GM23248 (cell line): ENCODE data around the gene BCL11B. TPM values are rescaled to one million over a fixed set of nuclear protein-coding genes. Genes with fewer than 3 reads are reported as not detected.

Experiments used
- DNase-seq: peaks from one replicate; pipeline ENCODE4 v3.0.0-alpha.2; 2015
- H2AFZ ChIP-seq: fragments of 200-600 bp; sonication (generic); 2 replicates; pipeline ENCODE4 v1.6.1; 2016; ENCODE audit warnings: antibody characterized with exemption
- H3F3A ChIP-seq: fragments of 200-600 bp; sonication (generic); 2 replicates; pipeline ENCODE4 v1.6.1; 2016; ENCODE audit warnings: mild to moderate bottlenecking, antibody characterized with exemption, mixed run types; ENCODE audit not compliant: insufficient read depth
- H3K27ac ChIP-seq: fragments of 200-600 bp; sonication (generic); 2 replicates; pipeline ENCODE4 v1.5.1; 2016; ENCODE audit warnings: mild to moderate bottlenecking
- H3K27me3 ChIP-seq: fragments of 200-600 bp; sonication (generic); replicated peaks from 2 replicates; pipeline ENCODE4 v1.6.1; 2016; ENCODE audit warnings: mild to moderate bottlenecking; ENCODE audit not compliant: insufficient read depth
- H3K36me3 ChIP-seq: fragments of 200-600 bp; sonication (generic); 2 replicates; pipeline ENCODE4 v1.6.1; 2016; ENCODE audit warnings: low read depth, mild to moderate bottlenecking
- H3K4me1 ChIP-seq: fragments of 200-600 bp; sonication (generic); 2 replicates; pipeline ENCODE4 v1.6.1; 2016; ENCODE audit warnings: mild to moderate bottlenecking; ENCODE audit not compliant: insufficient read depth
- H3K4me2 ChIP-seq: fragments of 200-600 bp; sonication (generic); one replicate; pipeline ENCODE4 v1.6.1; 2016; ENCODE audit warnings: mild to moderate bottlenecking; ENCODE audit not compliant: unreplicated experiment
- H3K4me3 ChIP-seq: fragments of 200-600 bp; sonication (generic); 2 replicates; pipeline ENCODE4 v1.5.1; 2016; ENCODE audit warnings: mild to moderate bottlenecking
- H3K79me2 ChIP-seq: fragments of 200-600 bp; sonication (generic); 2 replicates; pipeline ENCODE4 v1.6.1; 2016; ENCODE audit warnings: mild to moderate bottlenecking; ENCODE audit not compliant: insufficient read depth
- H3K9ac ChIP-seq: fragments of 200-600 bp; sonication (generic); 2 replicates; pipeline ENCODE4 v1.6.1; 2016; ENCODE audit warnings: mild to moderate bottlenecking
- H3K9me2 ChIP-seq: fragments of 200-600 bp; sonication (generic); 2 replicates; pipeline ENCODE4 v1.6.1; 2016; ENCODE audit warnings: mixed run types, mild to moderate bottlenecking, moderate library complexity; ENCODE audit not compliant: insufficient read depth
- H3K9me3 ChIP-seq: fragments of 200-600 bp; sonication (generic); one replicate; pipeline ENCODE4 v1.6.1; 2017; ENCODE audit warnings: low read depth
- H4K20me1 ChIP-seq: fragments of 200-600 bp; sonication (generic); 2 replicates; pipeline ENCODE4 v1.6.0; 2016; ENCODE audit not compliant: insufficient read depth
- EZH2 ChIP-seq: fragments of 200-600 bp; sonication (generic); IDR thresholded peaks from 2 replicates; pipeline ENCODE4 v1.6.1; 2018; ENCODE audit warnings: antibody characterized with exemption, mild to moderate bottlenecking; ENCODE audit not compliant: insufficient read depth, poor library complexity, severe bottlenecking
- EZH2phosphoT487 ChIP-seq: fragments of 200-600 bp; sonication (generic); IDR thresholded peaks from 2 replicates; pipeline ENCODE4 v1.6.1; 2018; ENCODE audit warnings: antibody characterized with exemption, moderate library complexity, mild to moderate bottlenecking, low read depth; ENCODE audit not compliant: insufficient read depth
- WGBS, 2 experiments: methylation state at CpG; one replicate each; pipeline ENCODE4 v1.1.6; 2015 to 2017; ENCODE audit warnings: low lambda C conversion rate in 2 of 2, low coverage in 1 of 2; ENCODE audit errors: missing lambda C conversion rate in 2 of 2; 5-methylcytosine and 5-hydroxymethylcytosine counted together
- in situ Hi-C: fragments of 300-500 bp; cut with MboI; formaldehyde crosslinking; loops from 2 replicates; pipeline ENCODE4 v1.15.0; 2020
- polyA plus RNA-seq: library from polyadenylated mRNA; unstranded; fragments of >200 nt; fragmentation: Nextera tagmentation; extraction: Ambion mirVana; gene quantifications from 2 replicates; pipeline ENCODE4 v1.2.1, GENCODE V29; 2016
- total RNA-seq: library from RNA; depleted of rRNA; stranded (reverse); fragments of >200 nt; shearing (Covaris generic); gene quantifications from 2 replicates; pipeline ENCODE4 v1.2.3, GENCODE V29; 2014

BCL11B gene
- total and polyA plus RNA-seq, 2 experiments from 2014 or later: not detected

GRCh38 chr14:99203080-99203479 lies 68.9 kb downstream of the BCL11B start:
- Histone ChIP-seq H3K79me2 (no peaks in the 10 kb centered on the region), H3F3A (no peaks in the 10 kb centered on the region), H3K36me3 (no peaks in the 10 kb centered on the region), H3K27ac (no peak overlapping the region), H3K4me1 (no peaks in the 10 kb centered on the region), H4K20me1 (no peaks in the 10 kb centered on the region), H3K9me2 (no peaks in the 10 kb centered on the region), H3K4me2 (no peak overlapping the region), H2AFZ (no peak overlapping the region), H3K9ac (no peak overlapping the region), H3K4me3 (no peak overlapping the region), H3K27me3 (no peaks in the 10 kb centered on the region), H3K9me3 (no peaks in the 10 kb centered on the region)
- no peak for DNase-seq
- 41 to 45% methylated on average over 6 of the region's 6 CpGs for WGBS, 2 experiments
- TF ChIP-seq EZH2: no peak
- in situ Hi-C loops: no loop called here

GRCh38 chr14:99202516-99202915 lies 69.5 kb downstream of the BCL11B start:
- Histone ChIP-seq H3K27me3 (no peaks in the 10 kb centered on the region), H2AFZ (no peak overlapping the region), H3K4me2 (no peak overlapping the region), H4K20me1 (no peaks in the 10 kb centered on the region), H3F3A (no peaks in the 10 kb centered on the region), H3K36me3 (no peaks in the 10 kb centered on the region), H3K9me2 (no peaks in the 10 kb centered on the region), H3K4me3 (no peak overlapping the region), H3K9ac (no peak overlapping the region), H3K27ac (no peak overlapping the region), H3K4me1 (no peaks in the 10 kb centered on the region), H3K9me3 (no peaks in the 10 kb centered on the region), H3K79me2 (no peaks in the 10 kb centered on the region)
- TF ChIP-seq EZH2: no peak
- TF ChIP-seq EZH2phosphoT487: no peak
- no peak for DNase-seq
- 79 to 85% methylated on average over 8 of the region's 8 CpGs for WGBS, 2 experiments
- in situ Hi-C loops: no loop called here

GRCh38 chr14:99201351-99202073 lies 70.5 kb downstream of the BCL11B start:
- TF ChIP-seq EZH2phosphoT487: no peak
- no peaks in the 10 kb centered on the region for H4K20me1 ChIP-seq
- no peaks in the 10 kb centered on the region for H3K4me1 ChIP-seq
- in situ Hi-C loops: no loop called here
- no peak overlapping the region for H2AFZ ChIP-seq
- no peak for DNase-seq
- no peaks in the 10 kb centered on the region for H3K9me2 ChIP-seq
- 71 to 73% methylated on average over 10 of the region's 10 CpGs for WGBS, 2 experiments
- no peak overlapping the region for H3K9ac ChIP-seq
- no peaks in the 10 kb centered on the region for H3K27me3 ChIP-seq
- H3K4me3 ChIP-seq: no peak overlapping the region
- H3K9me3 ChIP-seq: no peaks in the 10 kb centered on the region
- no peaks in the 10 kb centered on the region for H3K36me3 ChIP-seq
- no peak overlapping the region for H3K4me2 ChIP-seq
- no peaks in the 10 kb centered on the region for H3K79me2 ChIP-seq
- H3K27ac ChIP-seq: no peak overlapping the region
- no peaks in the 10 kb centered on the region for H3F3A ChIP-seq

- 41 to 45% methylated on average over 7 of the region's 7 CpGs for WGBS, 2 experiments
- no peaks in the 10 kb centered on the region for H3K27me3 ChIP-seq
- H4K20me1 ChIP-seq: no peaks in the 10 kb centered on the region
Observed at GRCh38 chr14:99200654-99201005, 71.4 kb downstream of the BCL11B start.

More at GRCh38 chr14:99200654-99201005, 71.4 kb downstream of the BCL11B start:
- H3K27ac ChIP-seq: no peak overlapping the region
- no peaks in the 10 kb centered on the region for H3K79me2 ChIP-seq
- H3F3A ChIP-seq: no peaks in the 10 kb centered on the region
- no peaks in the 10 kb centered on the region for H3K9me3 ChIP-seq
- H3K9ac ChIP-seq: no peak overlapping the region
- DNase-seq: no peak
- no peaks in the 10 kb centered on the region for H3K9me2 ChIP-seq
- H3K4me2 ChIP-seq: no peak overlapping the region
- no peaks in the 10 kb centered on the region for H3K4me1 ChIP-seq
- in situ Hi-C loops: no loop called here
- H2AFZ ChIP-seq: no peak overlapping the region
- no peaks in the 10 kb centered on the region for H3K36me3 ChIP-seq
- TF ChIP-seq EZH2: no peak
- no peak for TF ChIP-seq EZH2phosphoT487
- H3K4me3 ChIP-seq: no peak overlapping the region
